H1 (cell line): Measurements from ENCODE around the gene PRSS16. TPM values are rescaled to one million over a fixed set of nuclear protein-coding genes. Genes with fewer than 3 reads are reported as not detected.

Experiments used
- CEBPB ChIP-seq: IDR thresholded peaks from 2 replicates; pipeline ENCODE4 v1.6.1; 2012; ENCODE audit warnings: low read depth, low read length
- SIN3A ChIP-seq, 2 experiments: IDR thresholded peaks in 1 of 2; conservative IDR thresholded peaks in 1 of 2; 2 replicates each; pipeline ENCODE4 v1.6.1; 2011 to 2012; ENCODE audit warnings: low read length in 2 of 2, improper control_type of control experiment in 1 of 2, low read depth in 1 of 2, mild to moderate bottlenecking in 1 of 2
- TBP ChIP-seq: IDR thresholded peaks from 2 replicates; pipeline ENCODE4 v1.6.1; 2011; ENCODE audit warnings: low read depth, low read length, improper control_type of control experiment
- polyA plus RNA-seq, 7 experiments: library from polyadenylated mRNA; depleted of rRNA in 3 of 7; stranded (reverse) in 5 of 7; unstranded in 2 of 7; fragments of >200 nt in 5 of 7; fragments of 200-250 nt in 2 of 7; gene quantifications; 1 replicate in 5 of 7; 2 replicates in 1 of 7; 4 replicates in 1 of 7; pipeline versions ENCODE4 v1.2.1 to v1.2.3, GENCODE V29; 2011 to 2013; ENCODE audit warnings: missing spikeins in 2 of 7, mixed read lengths in 2 of 7
- total RNA-seq: library from RNA; stranded (reverse); fragmentation: NEBNext Ultra II Directional; extraction: Animal tissue kit (Norgen Biotek cat#: 25700); gene quantifications from 2 replicates; pipeline ENCODE4 v1.2.1, GENCODE V29; 2021
- TF ChIP-seq, protein P1 (sequence below): fragments of 300-600 bp; sonication (generic); IDR thresholded peaks from 2 replicates; pipeline ENCODE4 v1.7.1; 2012; ENCODE audit warnings: low read length, moderate library complexity, mild to moderate bottlenecking, inconsistent platforms; ENCODE audit not compliant: insufficient replicate concordance

The PRSS16 gene
- total and polyA plus RNA-seq, 2 of the 8 experiments (the other 6 are each of a cell fraction or from before 2014, with no cell fraction given), result 20.2 to 38.9 TPM

DNA sequence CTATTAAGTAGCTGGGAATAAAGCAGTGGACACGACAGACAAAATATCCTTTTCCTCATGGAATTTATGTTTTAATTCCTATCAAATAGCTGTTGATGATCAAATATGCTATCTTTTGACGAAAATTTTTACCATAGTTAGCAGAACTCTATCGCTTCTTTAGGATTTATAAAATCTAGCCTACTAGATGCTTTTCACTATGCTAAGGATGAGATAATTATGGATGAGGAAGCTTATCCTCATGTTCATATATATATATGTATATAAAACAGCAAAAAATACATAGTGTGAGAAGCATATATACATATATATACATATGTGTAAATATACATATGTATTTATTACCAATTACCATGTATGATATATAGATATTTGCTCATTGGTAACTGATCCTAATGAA is 12.9 kb upstream of the PRSS16 start (continued):
- TF ChIP-seq, protein P1, sequence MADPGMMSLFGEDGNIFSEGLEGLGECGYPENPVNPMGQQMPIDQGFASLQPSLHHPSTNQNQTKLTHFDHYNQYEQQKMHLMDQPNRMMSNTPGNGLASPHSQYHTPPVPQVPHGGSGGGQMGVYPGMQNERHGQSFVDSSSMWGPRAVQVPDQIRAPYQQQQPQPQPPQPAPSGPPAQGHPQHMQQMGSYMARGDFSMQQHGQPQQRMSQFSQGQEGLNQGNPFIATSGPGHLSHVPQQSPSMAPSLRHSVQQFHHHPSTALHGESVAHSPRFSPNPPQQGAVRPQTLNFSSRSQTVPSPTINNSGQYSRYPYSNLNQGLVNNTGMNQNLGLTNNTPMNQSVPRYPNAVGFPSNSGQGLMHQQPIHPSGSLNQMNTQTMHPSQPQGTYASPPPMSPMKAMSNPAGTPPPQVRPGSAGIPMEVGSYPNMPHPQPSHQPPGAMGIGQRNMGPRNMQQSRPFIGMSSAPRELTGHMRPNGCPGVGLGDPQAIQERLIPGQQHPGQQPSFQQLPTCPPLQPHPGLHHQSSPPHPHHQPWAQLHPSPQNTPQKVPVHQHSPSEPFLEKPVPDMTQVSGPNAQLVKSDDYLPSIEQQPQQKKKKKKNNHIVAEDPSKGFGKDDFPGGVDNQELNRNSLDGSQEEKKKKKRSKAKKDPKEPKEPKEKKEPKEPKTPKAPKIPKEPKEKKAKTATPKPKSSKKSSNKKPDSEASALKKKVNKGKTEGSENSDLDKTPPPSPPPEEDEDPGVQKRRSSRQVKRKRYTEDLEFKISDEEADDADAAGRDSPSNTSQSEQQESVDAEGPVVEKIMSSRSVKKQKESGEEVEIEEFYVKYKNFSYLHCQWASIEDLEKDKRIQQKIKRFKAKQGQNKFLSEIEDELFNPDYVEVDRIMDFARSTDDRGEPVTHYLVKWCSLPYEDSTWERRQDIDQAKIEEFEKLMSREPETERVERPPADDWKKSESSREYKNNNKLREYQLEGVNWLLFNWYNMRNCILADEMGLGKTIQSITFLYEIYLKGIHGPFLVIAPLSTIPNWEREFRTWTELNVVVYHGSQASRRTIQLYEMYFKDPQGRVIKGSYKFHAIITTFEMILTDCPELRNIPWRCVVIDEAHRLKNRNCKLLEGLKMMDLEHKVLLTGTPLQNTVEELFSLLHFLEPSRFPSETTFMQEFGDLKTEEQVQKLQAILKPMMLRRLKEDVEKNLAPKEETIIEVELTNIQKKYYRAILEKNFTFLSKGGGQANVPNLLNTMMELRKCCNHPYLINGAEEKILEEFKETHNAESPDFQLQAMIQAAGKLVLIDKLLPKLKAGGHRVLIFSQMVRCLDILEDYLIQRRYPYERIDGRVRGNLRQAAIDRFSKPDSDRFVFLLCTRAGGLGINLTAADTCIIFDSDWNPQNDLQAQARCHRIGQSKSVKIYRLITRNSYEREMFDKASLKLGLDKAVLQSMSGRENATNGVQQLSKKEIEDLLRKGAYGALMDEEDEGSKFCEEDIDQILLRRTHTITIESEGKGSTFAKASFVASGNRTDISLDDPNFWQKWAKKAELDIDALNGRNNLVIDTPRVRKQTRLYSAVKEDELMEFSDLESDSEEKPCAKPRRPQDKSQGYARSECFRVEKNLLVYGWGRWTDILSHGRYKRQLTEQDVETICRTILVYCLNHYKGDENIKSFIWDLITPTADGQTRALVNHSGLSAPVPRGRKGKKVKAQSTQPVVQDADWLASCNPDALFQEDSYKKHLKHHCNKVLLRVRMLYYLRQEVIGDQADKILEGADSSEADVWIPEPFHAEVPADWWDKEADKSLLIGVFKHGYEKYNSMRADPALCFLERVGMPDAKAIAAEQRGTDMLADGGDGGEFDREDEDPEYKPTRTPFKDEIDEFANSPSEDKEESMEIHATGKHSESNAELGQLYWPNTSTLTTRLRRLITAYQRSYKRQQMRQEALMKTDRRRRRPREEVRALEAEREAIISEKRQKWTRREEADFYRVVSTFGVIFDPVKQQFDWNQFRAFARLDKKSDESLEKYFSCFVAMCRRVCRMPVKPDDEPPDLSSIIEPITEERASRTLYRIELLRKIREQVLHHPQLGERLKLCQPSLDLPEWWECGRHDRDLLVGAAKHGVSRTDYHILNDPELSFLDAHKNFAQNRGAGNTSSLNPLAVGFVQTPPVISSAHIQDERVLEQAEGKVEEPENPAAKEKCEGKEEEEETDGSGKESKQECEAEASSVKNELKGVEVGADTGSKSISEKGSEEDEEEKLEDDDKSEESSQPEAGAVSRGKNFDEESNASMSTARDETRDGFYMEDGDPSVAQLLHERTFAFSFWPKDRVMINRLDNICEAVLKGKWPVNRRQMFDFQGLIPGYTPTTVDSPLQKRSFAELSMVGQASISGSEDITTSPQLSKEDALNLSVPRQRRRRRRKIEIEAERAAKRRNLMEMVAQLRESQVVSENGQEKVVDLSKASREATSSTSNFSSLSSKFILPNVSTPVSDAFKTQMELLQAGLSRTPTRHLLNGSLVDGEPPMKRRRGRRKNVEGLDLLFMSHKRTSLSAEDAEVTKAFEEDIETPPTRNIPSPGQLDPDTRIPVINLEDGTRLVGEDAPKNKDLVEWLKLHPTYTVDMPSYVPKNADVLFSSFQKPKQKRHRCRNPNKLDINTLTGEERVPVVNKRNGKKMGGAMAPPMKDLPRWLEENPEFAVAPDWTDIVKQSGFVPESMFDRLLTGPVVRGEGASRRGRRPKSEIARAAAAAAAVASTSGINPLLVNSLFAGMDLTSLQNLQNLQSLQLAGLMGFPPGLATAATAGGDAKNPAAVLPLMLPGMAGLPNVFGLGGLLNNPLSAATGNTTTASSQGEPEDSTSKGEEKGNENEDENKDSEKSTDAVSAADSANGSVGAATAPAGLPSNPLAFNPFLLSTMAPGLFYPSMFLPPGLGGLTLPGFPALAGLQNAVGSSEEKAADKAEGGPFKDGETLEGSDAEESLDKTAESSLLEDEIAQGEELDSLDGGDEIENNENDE, result no peak
- no peak for TF ChIP-seq SIN3A (conservative IDR thresholded peaks at IDR 0.05 in 1 of 2, IDR thresholded peaks at IDR 0.05 in 1 of 2; ENCODE audit: low read depth in 1 of 2, low read length in 2 of 2)
- no peak for TF ChIP-seq TBP
- no peak for TF ChIP-seq CEBPB
